Endothelial cell of umbilical vein (primary cell): Measurements from ENCODE around the gene MS4A15. TPM values are rescaled to one million over a fixed set of nuclear protein-coding genes. Genes with fewer than 3 reads are reported as not detected.

Source experiments
- BruUV-seq: library from RNA; stranded (reverse); fragments of 400-500 nt; replicated peaks from 2 replicates; lab custom pipeline; 2021; lab: Mats Ljungman, UMichigan
- CTCF ChIA-PET: fragments of 300-600, 350-600 bp; sonication (Branson Sonifier 250); formaldehyde crosslinking; loops from one replicate; lab custom pipeline; 2021; ENCODE audit warnings: antibody characterized with exemption, inconsistent platforms; lab: Charles Lee
- POLR2A ChIA-PET: fragments of 300-600, 350-600 bp; sonication (Branson Sonifier 250); formaldehyde crosslinking; loops from one replicate; lab custom pipeline; 2021; ENCODE audit warnings: antibody characterized with exemption, inconsistent platforms; lab: Charles Lee
- DNase-seq: peaks from one replicate; pipeline ENCODE4 v3.0.0-alpha.2; 2011; ENCODE audit warnings: low read depth, low spot score
- FAIRE-seq: peaks from 2 replicates; lab custom pipeline; 2011; peaks lifted over from hg19 to GRCh38; lab: Jason Lieb, UNC
- H2AFZ ChIP-seq: 2 replicates; pipeline ENCODE4 v1.6.0; 2012; ENCODE audit warnings: low read depth, low read length, control low read depth, inconsistent platforms
- H3K27ac ChIP-seq: 2 replicates; pipeline ENCODE4 v1.5.1; 2011; ENCODE audit warnings: low read depth, mild to moderate bottlenecking, control low read depth, low read length, moderate library complexity; ENCODE audit not compliant: insufficient read depth
- H3K27me3 ChIP-seq, 2 experiments: 2 replicates each; pipeline versions ENCODE4 v1.6.0 to v1.6.1; 2011; ENCODE audit warnings: low read length in 2 of 2, mixed read lengths in 1 of 2; ENCODE audit not compliant: control insufficient read depth in 2 of 2, insufficient read depth in 2 of 2
- H3K36me3 ChIP-seq, 2 experiments: 2 replicates in 1 of 2; 3 replicates in 1 of 2; pipeline ENCODE4 v1.5.1; 2011; ENCODE audit warnings: low read length in 2 of 2, mild to moderate bottlenecking in 1 of 2, moderate library complexity in 1 of 2; ENCODE audit not compliant: control insufficient read depth in 2 of 2, insufficient read depth in 2 of 2; ENCODE audit errors: extremely low read depth in 1 of 2
- H3K4me1 ChIP-seq: 3 replicates; pipeline ENCODE4 v1.5.1; 2011; ENCODE audit warnings: mild to moderate bottlenecking, low read length; ENCODE audit not compliant: control insufficient read depth, insufficient read depth; ENCODE audit errors: extremely low read depth
- H3K4me2 ChIP-seq: 2 replicates; pipeline ENCODE4 v1.6.1; 2011; ENCODE audit warnings: low read length, control low read depth, mixed read lengths; ENCODE audit not compliant: insufficient read depth
- H3K4me3 ChIP-seq, 3 experiments: fragments of 200-600 bp in 1 of 3; sonication (generic), shearing (Covaris generic) in 1 of 3; replicated peaks in 1 of 3; 2 replicates each; pipeline ENCODE4 v1.5.1; 2011 to 2016; ENCODE audit warnings: control low read depth in 3 of 3, low read length in 3 of 3, mild to moderate bottlenecking in 2 of 3, inconsistent platforms in 1 of 3, low read depth in 1 of 3, moderate library complexity in 1 of 3; ENCODE audit not compliant: insufficient read depth in 1 of 3
- H3K79me2 ChIP-seq: 2 replicates; pipeline ENCODE4 v1.6.0; 2012; ENCODE audit warnings: low read length, inconsistent platforms; ENCODE audit not compliant: control insufficient read depth, insufficient read depth
- H3K9ac ChIP-seq: replicated peaks from 2 replicates; pipeline ENCODE3; 2011; ENCODE audit warnings: low read length, control low read depth; ENCODE audit not compliant: insufficient read depth; ENCODE audit errors: extremely low read depth
- H3K9me1 ChIP-seq: replicated peaks from 3 replicates; pipeline ENCODE4 v1.6.0; 2011; ENCODE audit warnings: mild to moderate bottlenecking, low read length; ENCODE audit not compliant: control insufficient read depth, insufficient read depth; ENCODE audit errors: extremely low read depth
- H3K9me3 ChIP-seq: replicated peaks from 2 replicates; pipeline ENCODE4 v1.5.1; 2012; ENCODE audit warnings: low read length, inconsistent platforms; ENCODE audit not compliant: control insufficient read depth, insufficient read depth
- H4K20me1 ChIP-seq: replicated peaks from 2 replicates; pipeline ENCODE3; 2011; ENCODE audit warnings: mild to moderate bottlenecking, low read length; ENCODE audit not compliant: control insufficient read depth, insufficient read depth; ENCODE audit errors: extremely low read depth
- CTCF ChIP-seq, 2 donors: IDR thresholded peaks; 1 replicate in 1 of 2; 2 replicates in 1 of 2; pipeline ENCODE4 v1.5.1; 2011; ENCODE audit warnings: low read length in 2 of 2, mild to moderate bottlenecking in 2 of 2, moderate library complexity in 2 of 2, control low read depth in 1 of 2, inconsistent platforms in 1 of 2, low read depth in 1 of 2; ENCODE audit not compliant: insufficient read depth in 1 of 2; ENCODE audit errors: extremely low read depth in 1 of 2
- POLR2AphosphoS5 ChIP-seq: IDR thresholded peaks from 2 replicates; pipeline ENCODE4 v1.6.1; 2012; ENCODE audit warnings: low read depth, mild to moderate bottlenecking, control low read depth, low read length, moderate library complexity; ENCODE audit not compliant: insufficient read depth
- dilution Hi-C: fragments of 300-500 bp; cut with MboI; formaldehyde crosslinking; loops from one replicate; pipeline ENCODE4 v1.15.0; 2019; ENCODE audit warnings: low sequenced_read_pairs; ENCODE audit not compliant: extremely low pct_ligation_motif_present
- intact Hi-C: fragments of 100-400 bp; cut with micrococcal nuclease; formaldehyde crosslinking; loops from one replicate; pipeline ENCODE4 v1.10.0; 2022
- polyA plus RNA-seq, 4 experiments: library from polyadenylated mRNA; depleted of rRNA in 3 of 4; stranded (reverse) in 3 of 4; unstranded in 1 of 4; fragments of >200 nt; gene quantifications; 2 replicates each; pipeline versions ENCODE4 v1.2.1 to v1.2.3, GENCODE V29; 2011 to 2012; ENCODE audit warnings: missing spikeins in 1 of 4
- total RNA-seq: library from RNA; stranded (reverse); gene quantifications from 2 replicates; pipeline ENCODE4 v1.2.3, GENCODE V29; 2021

MS4A15 gene
- total and polyA plus RNA-seq, 2 donors (not counting 3 experiments of a cell fraction or from before 2014, with no cell fraction given) = not detected

DNA sequence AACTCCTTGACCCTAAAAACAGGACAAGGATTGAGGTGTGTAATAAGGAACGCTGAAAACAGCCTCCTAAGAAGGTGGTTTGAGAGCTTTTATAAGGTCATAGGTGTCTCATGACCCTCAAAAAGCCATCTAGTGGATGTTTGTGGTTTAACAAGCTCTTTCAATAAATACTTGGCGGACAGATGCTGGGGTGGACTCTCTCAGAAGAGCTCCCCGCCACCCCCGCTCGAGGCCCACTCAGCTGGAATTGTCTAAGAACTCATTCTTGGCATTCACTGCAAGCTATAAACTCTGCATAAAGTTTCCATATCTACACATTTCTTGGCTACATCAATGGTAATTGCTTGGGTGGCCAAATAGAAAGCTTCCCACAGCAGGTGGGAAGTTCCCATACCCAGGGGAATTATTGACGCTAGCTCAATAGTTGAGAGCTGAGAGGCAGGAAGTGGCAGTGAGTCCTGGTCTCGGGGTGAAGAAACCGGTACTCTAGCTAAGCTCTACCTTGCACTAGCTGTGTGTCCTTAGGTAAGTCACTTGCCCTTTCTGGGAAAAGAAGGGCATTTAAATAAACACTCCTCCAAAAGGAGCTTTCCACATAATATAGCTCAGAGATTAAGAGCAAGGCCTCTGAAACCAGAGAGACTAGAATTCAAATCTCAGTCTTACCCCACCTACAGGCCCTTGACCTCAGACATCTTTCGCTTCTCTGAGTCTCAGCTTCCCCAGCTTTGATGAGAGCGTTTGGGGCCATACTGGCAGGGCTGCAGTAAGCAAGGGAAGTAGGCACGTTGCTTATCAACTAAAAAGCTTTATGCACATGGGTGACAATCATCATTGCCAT is 6.4 kb downstream of the MS4A15 start:
- Histone ChIP-seq H3K4me3 (no peak overlapping the region), H3K4me1 (no peaks in the 10 kb centered on the region), H3K4me2 (no peak overlapping the region), H3K36me3 (no peaks in the 10 kb centered on the region), H3K9ac (no peak overlapping the region), H2AFZ (no peak overlapping the region), H3K27me3 (peaks cover 12 to 24% of the 10 kb centered on the region in 2 experiments), H3K9me1 (no peaks in the 10 kb centered on the region), H4K20me1 (no peaks in the 10 kb centered on the region), H3K27ac (no peak overlapping the region), H3K79me2 (no peaks in the 10 kb centered on the region), H3K9me3 (no peaks in the 10 kb centered on the region)
- CTCF ChIA-PET = interaction anchor here (0.8 to 2.5 kb wide), 23 partner anchors 9 to 933 kb away, joined by 3 to 11 read pairs (median 4); partner anchors contain the start of gene PTGDR2
- no peak for DNase-seq
- intact Hi-C loops = loop anchor here (2.0 to 5.0 kb wide), 2 partner anchors 62 to 496 kb away; no protein-coding TSS in a partner anchor
- POLR2A ChIA-PET = no interaction called here
- TF ChIP-seq CTCF (IDR thresholded peaks at IDR 0.05; ENCODE audit: extremely low read depth in 1 of 2, insufficient read depth in 1 of 2, low read depth in 1 of 2, low read length in 2 of 2) (peak; percentile 6 to 17), POLR2AphosphoS5 (no peak)
- FAIRE-seq = no peak
- BruUV-seq = no TSS peak
- dilution Hi-C loops = no loop called here
